Measurements from ENCODE around the gene NINL.

Gene NINL

GRCh38 chr20:25544734-25545133 is 40.6 kb downstream of the NINL start:
- no peak for DNase-seq (ENCODE audit: low read depth in 1 of 2, low spot score in 1 of 2)
- no peak for TF ChIP-seq JUND (IDR thresholded peaks at IDR 0.05; ENCODE audit: low read depth)
- in situ Hi-C loops (cut with HindIII; ENCODE audit: low pct_unique_long_range_greater_than_20kb, low sequenced_read_pairs), result no loop called here

GRCh38 chr20:25544311-25544710 is 41.0 kb downstream of the NINL start:
- no peak for TF ChIP-seq JUND (IDR thresholded peaks at IDR 0.05; ENCODE audit: low read depth)
- in situ Hi-C loops (cut with HindIII; ENCODE audit: low pct_unique_long_range_greater_than_20kb, low sequenced_read_pairs), result no loop called here
- DNase-seq (ENCODE audit: low read depth in 1 of 2, low spot score in 1 of 2), result no peak

GRCh38 chr20:25543068-25543467 is 42.3 kb downstream of the NINL start:
- DNase-seq (ENCODE audit: low read depth in 1 of 2, low spot score in 1 of 2), result no peak
- in situ Hi-C loops (cut with HindIII; ENCODE audit: low pct_unique_long_range_greater_than_20kb, low sequenced_read_pairs), result no loop called here
- no peak for TF ChIP-seq JUND (IDR thresholded peaks at IDR 0.05; ENCODE audit: low read depth)

GRCh38 chr20:25541676-25542075 is 43.7 kb downstream of the NINL start:
- TF ChIP-seq JUND (IDR thresholded peaks at IDR 0.05; ENCODE audit: low read depth), result no peak
- DNase-seq (ENCODE audit: low read depth in 1 of 2, low spot score in 1 of 2), result no peak
- in situ Hi-C loops (cut with HindIII; ENCODE audit: low pct_unique_long_range_greater_than_20kb, low sequenced_read_pairs), result no loop called here

DNA sequence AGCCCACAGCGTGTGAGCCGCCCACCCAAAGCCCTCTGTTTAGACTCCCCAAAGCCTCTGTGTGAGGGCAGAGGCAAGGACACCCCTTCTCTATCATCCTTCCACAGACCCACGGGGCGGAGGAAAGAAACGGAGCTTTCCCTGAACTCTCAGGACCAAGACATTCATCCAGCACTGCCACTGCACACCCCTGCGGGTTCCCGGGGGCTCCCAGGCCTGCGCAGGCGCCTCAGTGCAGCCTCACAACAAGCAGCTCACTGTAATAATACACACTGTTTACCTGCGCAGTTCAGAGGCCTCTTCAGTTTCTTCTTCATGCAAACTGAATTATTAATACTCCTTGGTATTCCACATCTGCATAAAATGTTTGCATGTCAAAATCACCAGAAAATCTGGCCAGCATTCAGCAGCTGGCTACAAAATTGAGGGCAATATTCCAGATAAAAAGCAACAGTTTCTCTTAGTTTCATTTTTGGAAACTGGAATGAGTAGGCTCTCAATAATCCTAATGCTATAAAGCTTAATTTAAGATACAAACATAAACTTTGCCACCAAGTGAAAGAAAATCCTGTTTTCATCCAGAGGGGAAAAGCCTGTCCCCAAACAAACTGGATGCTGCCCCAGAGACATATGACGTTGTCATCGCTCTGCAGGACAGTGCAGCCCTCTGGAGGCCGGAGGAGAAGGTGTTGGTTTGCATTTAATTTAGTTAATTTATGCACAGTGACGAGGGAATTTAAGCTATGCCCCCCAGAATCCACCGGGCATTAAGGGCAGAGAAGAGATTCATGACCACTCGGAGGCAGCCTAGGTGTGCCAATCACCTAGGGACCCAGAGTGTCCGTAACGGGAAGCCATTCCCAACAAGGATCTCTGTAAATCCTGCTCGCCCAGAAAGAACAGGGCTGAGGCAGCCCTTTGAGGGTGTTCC is 45.3 kb downstream of the NINL start:
- TF ChIP-seq JUND (IDR thresholded peaks at IDR 0.05; ENCODE audit: low read depth), result no peak
- DNase-seq (ENCODE audit: low read depth in 1 of 2, low spot score in 1 of 2), result peak; percentile 58 to 76
- in situ Hi-C loops (cut with HindIII; ENCODE audit: low pct_unique_long_range_greater_than_20kb, low sequenced_read_pairs), result no loop called here

GRCh38 chr20:25538838-25539665 is 46.3 kb downstream of the NINL start:
- no peak for TF ChIP-seq JUND (IDR thresholded peaks at IDR 0.05; ENCODE audit: low read depth)
- in situ Hi-C loops (cut with HindIII; ENCODE audit: low pct_unique_long_range_greater_than_20kb, low sequenced_read_pairs), result no loop called here

GRCh38 chr20:25537890-25538289 is 47.4 kb downstream of the NINL start:
- in situ Hi-C loops (cut with HindIII; ENCODE audit: low pct_unique_long_range_greater_than_20kb, low sequenced_read_pairs), result no loop called here
- no peak for DNase-seq (ENCODE audit: low read depth in 1 of 2, low spot score in 1 of 2)
- TF ChIP-seq JUND (IDR thresholded peaks at IDR 0.05; ENCODE audit: low read depth), result no peak

More at GRCh38 chr20:25538838-25539665, 46.3 kb downstream of the NINL start:
- no peak for DNase-seq (ENCODE audit: low read depth in 1 of 2, low spot score in 1 of 2)

DNA sequence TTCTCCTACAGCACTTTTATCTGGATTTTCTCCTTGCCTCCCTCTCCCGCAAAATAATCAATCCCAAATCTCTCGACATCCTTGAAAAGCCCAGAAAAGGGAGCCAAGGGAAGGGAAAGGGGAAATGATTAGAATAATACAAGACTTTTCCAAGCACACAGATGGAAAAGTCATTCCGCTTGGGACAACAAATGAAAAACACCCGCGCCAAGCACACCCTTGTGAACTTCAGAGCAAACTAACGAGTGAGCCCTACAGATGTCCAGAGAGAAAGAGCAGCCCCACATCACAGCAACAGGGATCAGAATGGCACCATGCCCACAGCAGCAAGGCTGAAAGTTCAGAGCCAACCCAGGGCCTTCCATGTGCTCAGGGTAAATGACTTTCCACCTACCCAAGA is 49.6 kb downstream of the NINL start:
- no peak for DNase-seq (ENCODE audit: low read depth in 1 of 2, low spot score in 1 of 2)
- in situ Hi-C loops (cut with HindIII; ENCODE audit: low pct_unique_long_range_greater_than_20kb, low sequenced_read_pairs), result no loop called here
- TF ChIP-seq JUND (IDR thresholded peaks at IDR 0.05; ENCODE audit: low read depth), result no peak

DNA sequence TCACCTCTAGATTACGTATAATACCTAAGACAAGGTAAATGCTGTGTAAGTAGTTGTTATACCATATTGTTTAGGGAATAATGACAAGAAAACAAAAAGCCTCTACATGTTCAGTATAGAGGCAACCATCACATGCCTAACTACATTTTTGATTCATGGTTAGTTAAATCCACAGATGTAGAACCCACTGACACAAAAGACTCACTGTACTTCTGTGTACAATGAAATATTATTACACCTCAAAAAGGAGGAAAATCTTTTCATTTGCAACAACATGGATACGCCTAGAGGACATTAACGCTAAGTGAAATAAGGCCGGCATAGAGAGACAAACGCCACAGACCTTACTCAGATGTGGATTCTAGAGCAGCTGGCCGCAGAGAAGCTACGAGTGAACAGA is 50.5 kb downstream of the NINL start:
- DNase-seq (ENCODE audit: low read depth in 1 of 2, low spot score in 1 of 2), result no peak
- in situ Hi-C loops (cut with HindIII; ENCODE audit: low pct_unique_long_range_greater_than_20kb, low sequenced_read_pairs), result no loop called here
- TF ChIP-seq JUND (IDR thresholded peaks at IDR 0.05; ENCODE audit: low read depth), result no peak

DNA sequence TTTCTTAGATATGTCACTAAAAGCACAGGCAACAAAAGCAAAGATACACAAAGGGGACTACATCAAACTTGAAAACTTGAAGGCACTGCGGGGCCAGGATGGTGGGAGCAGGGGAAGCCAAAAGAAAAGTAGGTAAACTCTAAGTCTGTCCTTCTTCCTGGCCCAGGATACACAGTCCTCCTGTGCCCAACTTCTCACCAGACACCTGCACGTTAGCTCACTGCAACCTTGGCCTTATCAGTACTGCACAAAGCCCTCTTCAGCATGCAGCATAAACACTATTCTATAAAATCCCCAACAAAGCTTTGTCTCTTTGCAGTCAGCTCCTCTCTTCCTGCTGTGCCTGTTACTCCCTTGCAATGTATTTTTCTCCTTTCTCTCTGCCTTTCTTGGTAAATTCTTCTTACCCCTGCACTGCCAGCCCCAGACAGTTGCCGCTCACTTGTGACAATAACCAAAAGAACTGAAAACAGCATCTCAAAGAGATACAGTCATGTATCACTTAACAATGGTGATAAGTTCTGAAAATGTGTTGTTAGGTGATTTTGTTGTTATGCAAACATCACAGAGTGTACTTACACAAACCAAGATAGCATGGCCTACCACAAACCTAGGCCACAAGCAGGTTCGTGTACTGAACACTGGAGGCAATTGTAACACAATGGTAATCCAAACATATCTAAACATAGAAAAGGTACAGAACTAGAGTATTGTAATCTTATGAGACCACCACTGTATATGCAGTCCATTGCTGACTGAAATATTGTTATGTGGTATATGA is 51.2 kb downstream of the NINL start:
- no peak for DNase-seq (ENCODE audit: low read depth in 1 of 2, low spot score in 1 of 2)
- in situ Hi-C loops (cut with HindIII; ENCODE audit: low pct_unique_long_range_greater_than_20kb, low sequenced_read_pairs), result no loop called here
- no peak for TF ChIP-seq JUND (IDR thresholded peaks at IDR 0.05; ENCODE audit: low read depth)

GRCh38 chr20:25532971-25533391 is 52.4 kb downstream of the NINL start:
- no peak for TF ChIP-seq JUND (IDR thresholded peaks at IDR 0.05; ENCODE audit: low read depth)
- in situ Hi-C loops (cut with HindIII; ENCODE audit: low pct_unique_long_range_greater_than_20kb, low sequenced_read_pairs), result no loop called here
- no peak for DNase-seq (ENCODE audit: low read depth in 1 of 2, low spot score in 1 of 2)

DNA sequence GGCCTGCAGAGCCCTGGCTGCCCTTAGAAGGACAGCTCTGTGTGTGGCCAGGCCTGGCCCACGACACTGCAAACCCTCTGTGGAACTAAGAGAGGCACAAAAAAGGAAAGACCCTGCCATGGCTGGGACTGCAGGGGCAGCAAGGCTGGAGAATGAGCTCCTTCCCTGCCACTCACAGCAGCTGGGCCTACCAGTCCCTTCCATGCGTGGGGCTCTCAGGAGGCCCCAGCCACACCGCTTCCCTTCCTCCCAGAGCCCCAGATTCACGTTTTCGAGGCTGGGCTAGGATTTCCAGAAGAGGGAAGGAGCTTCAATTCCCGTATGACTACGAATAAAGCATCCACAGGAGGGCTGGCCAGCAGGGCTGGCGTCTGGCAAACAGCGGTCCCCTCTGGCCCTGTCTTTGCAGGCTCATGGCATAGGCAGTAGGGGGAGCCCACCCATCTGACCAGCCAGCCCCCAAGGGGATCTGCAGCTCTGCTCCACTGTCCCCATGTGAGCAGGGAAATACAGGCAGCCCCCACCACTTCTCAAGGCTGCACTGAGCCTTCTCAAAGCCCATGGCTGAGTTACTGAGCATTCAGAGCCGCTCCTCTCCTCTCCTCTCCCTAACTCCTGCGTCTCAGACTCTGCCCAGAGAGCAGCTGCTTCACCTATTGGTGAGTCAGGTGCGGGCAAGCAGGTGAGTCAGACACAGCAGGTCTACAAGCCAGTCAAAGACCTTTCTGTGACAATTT is 53.1 kb downstream of the NINL start:
- TF ChIP-seq JUND (IDR thresholded peaks at IDR 0.05; ENCODE audit: low read depth), result no peak
- in situ Hi-C loops (cut with HindIII; ENCODE audit: low pct_unique_long_range_greater_than_20kb, low sequenced_read_pairs), result no loop called here
- no peak for DNase-seq (ENCODE audit: low read depth in 1 of 2, low spot score in 1 of 2)
